Neutrophil (primary cell): ENCODE results near the gene HNRNPH2.

ENCODE experiments used
- H3K27ac ChIP-seq: fragments of 200-600 bp; sonication (generic); 2 replicates; pipeline ENCODE4 v1.5.1; 2016; ENCODE audit warnings: mild to moderate bottlenecking, moderate library complexity
- H3K27me3 ChIP-seq: fragments of 200-600 bp; sonication (generic); 2 replicates; pipeline ENCODE4 v1.6.0; 2016; ENCODE audit warnings: mild to moderate bottlenecking
- H3K36me3 ChIP-seq: fragments of 200-600 bp; sonication (generic); 2 replicates; pipeline ENCODE4 v1.5.1; 2017
- H3K4me1 ChIP-seq, 2 experiments: fragments of 200-600 bp in 1 of 2; sonication (generic) in 1 of 2; 1 replicate in 1 of 2; 2 replicates in 1 of 2; pipeline versions ENCODE4 v1.5.1 to v1.6.1; 2013 to 2016; ENCODE audit warnings: low read depth in 1 of 2, low read length in 1 of 2, mild to moderate bottlenecking in 1 of 2, moderate library complexity in 1 of 2; ENCODE audit not compliant: control insufficient read depth in 1 of 2, insufficient read depth in 1 of 2
- H3K4me3 ChIP-seq, 2 experiments: fragments of 200-600 bp in 1 of 2; sonication (generic) in 1 of 2; 1 replicate in 1 of 2; 2 replicates in 1 of 2; pipeline ENCODE4 v1.5.1; 2013 to 2016; ENCODE audit warnings: low read depth in 1 of 2, low read length in 1 of 2, mild to moderate bottlenecking in 1 of 2, moderate library complexity in 1 of 2
- H3K9me3 ChIP-seq: fragments of 200-600 bp; sonication (generic); 2 replicates; pipeline ENCODE4 v1.5.1; 2016
- TF ChIP-seq, protein P1 (sequence below): fragments of 200-600 bp; sonication (generic); IDR thresholded peaks from 2 replicates; pipeline ENCODE4 v1.5.1; 2016; ENCODE audit warnings: antibody characterized with exemption

The HNRNPH2 gene

DNA sequence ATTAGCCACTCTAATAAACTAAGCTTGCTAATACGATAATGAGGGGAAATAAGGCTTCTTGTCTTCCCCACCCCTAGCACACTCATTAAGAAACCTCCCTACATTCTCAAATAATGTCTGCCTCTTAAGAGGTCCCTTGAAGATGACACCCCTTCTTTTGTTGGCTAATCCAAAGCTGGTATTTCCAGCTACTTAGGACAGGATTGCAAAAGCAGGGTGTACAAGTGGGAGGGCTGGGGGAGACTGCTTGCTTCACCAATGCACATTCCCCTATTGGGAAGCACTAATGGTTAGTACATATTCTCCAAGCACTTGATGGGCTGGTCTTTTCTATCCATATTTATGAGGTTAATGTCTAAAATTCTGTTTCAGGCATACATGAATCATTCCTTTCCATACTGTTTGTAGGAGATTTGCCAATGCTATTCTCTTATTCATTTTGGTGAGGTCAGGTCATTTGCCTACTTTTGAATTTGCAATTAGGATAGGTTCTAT lies 42.7 kb upstream of the HNRNPH2 start:
- H3K36me3 ChIP-seq, result peaks cover 85% of the 10 kb centered on the region
- no peaks in the 10 kb centered on the region for H3K9me3 ChIP-seq
- no peaks in the 10 kb centered on the region for H3K4me1 ChIP-seq
- H3K4me3 ChIP-seq, result no peak overlapping the region
- H3K27me3 ChIP-seq, result no peaks in the 10 kb centered on the region
- TF ChIP-seq, protein P1, sequence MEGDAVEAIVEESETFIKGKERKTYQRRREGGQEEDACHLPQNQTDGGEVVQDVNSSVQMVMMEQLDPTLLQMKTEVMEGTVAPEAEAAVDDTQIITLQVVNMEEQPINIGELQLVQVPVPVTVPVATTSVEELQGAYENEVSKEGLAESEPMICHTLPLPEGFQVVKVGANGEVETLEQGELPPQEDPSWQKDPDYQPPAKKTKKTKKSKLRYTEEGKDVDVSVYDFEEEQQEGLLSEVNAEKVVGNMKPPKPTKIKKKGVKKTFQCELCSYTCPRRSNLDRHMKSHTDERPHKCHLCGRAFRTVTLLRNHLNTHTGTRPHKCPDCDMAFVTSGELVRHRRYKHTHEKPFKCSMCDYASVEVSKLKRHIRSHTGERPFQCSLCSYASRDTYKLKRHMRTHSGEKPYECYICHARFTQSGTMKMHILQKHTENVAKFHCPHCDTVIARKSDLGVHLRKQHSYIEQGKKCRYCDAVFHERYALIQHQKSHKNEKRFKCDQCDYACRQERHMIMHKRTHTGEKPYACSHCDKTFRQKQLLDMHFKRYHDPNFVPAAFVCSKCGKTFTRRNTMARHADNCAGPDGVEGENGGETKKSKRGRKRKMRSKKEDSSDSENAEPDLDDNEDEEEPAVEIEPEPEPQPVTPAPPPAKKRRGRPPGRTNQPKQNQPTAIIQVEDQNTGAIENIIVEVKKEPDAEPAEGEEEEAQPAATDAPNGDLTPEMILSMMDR, result no peak
- H3K27ac ChIP-seq, result no peak overlapping the region

DNA sequence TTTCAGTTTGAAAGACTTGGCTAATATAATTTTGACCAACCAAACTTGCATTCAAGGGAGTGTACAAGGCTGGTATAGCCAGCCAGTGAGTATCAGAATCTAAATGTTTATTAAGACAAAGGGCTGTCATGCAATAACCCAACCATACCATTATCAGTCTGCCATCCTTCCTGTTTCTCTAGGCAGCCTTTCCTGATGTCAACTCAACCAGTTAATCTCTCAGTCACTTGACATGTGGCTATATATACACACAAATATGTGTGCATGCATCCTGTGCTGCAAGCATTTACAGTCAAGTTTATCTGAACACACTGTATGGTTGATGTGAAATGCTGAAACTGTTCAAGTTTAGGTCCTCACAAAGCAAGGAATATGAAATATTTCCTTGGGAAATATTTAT lies 39.2 kb upstream of the HNRNPH2 start:
- no peak overlapping the region for H3K27ac ChIP-seq
- TF ChIP-seq, protein P1, result no peak
- H3K27me3 ChIP-seq, result no peaks in the 10 kb centered on the region
- no peaks in the 10 kb centered on the region for H3K9me3 ChIP-seq
- no peaks in the 10 kb centered on the region for H3K4me1 ChIP-seq
- H3K4me3 ChIP-seq, result no peak overlapping the region
- H3K36me3 ChIP-seq, result peaks cover 81% of the 10 kb centered on the region

DNA sequence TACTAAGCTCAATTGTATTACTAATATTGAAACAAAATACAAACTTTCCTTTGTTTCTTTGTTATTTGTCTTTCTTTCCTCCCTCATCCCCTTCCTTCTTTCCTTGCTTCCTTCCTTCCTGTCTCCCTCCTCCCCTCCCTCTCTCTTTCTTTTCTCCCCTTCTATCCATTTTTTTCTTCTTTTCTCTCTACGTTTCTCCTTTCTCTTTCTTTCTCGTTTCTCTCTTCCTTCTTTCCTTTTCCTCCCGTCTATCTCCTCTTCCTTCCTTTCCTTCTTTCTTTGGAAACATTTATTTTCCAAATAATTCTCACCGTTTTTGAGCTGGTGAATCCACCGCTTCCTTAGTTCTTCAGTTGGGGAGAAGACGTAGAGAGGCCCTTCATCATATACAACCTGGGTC lies 38.3 kb upstream of the HNRNPH2 start:
- Histone ChIP-seq H3K4me1 (no peaks in the 10 kb centered on the region), H3K36me3 (peaks cover 85% of the 10 kb centered on the region), H3K27me3 (no peaks in the 10 kb centered on the region), H3K9me3 (no peaks in the 10 kb centered on the region), H3K4me3 (no peak overlapping the region), H3K27ac (no peak overlapping the region)
- TF ChIP-seq, protein P1, result no peak

DNA sequence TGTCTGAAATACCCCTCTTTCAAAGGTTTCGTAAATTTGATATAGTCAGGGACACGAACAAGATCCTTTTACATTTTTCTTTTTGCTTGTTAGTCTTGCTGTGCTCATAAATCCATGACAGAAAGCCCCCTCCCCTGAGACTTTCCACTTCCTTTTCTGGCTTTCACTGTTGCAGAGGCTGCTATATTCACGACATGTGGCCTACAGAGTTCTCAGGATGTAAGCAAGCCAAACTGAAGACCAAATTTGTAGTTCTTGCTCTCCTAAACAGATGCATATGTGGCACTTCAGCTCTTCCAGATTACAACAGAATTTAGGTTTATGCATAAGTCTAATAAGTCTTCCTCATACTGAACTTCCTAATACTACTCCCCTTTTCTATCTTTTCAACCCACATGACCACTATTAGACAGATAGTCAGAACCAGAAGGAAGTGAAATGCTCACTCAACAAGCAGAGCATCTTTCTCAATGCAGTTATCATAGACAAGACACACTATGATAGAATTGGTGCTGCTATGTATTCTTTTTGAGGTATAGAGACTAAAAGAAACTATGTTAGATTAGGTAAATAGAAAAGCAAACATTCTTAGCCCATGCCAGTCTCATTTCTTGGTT lies 37.0 kb upstream of the HNRNPH2 start:
- TF ChIP-seq, protein P1, result no peak
- no peak overlapping the region for H3K27ac ChIP-seq
- H3K4me3 ChIP-seq, result no peak overlapping the region
- H3K36me3 ChIP-seq, result peaks cover 80% of the 10 kb centered on the region
- H3K9me3 ChIP-seq, result no peaks in the 10 kb centered on the region
- H3K27me3 ChIP-seq, result no peaks in the 10 kb centered on the region
- H3K4me1 ChIP-seq, result no peaks in the 10 kb centered on the region

DNA sequence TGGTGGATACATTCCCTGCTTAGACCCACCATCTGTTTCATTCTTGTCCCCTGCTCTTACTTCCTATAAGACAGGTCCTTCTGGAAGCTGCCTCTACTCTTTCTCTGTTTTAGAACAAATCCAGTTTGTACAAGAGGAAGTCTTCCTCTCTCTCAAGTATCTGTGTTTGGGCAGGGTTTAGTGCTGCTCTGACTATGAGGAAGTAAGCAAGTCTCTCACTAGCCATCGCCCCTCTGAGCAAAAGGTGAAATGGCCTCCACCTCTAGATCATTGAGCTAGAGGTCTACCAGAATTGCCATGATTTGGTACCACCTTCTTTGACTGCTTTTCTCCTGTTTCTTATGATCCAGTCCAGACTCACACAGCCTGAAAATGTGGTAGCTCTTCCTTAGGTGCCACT lies 30.5 kb upstream of the HNRNPH2 start:
- H3K27me3 ChIP-seq, result no peaks in the 10 kb centered on the region
- TF ChIP-seq, protein P1, result no peak
- H3K9me3 ChIP-seq, result no peaks in the 10 kb centered on the region
- no peaks in the 10 kb centered on the region for H3K4me1 ChIP-seq
- peaks cover 25% of the 10 kb centered on the region for H3K36me3 ChIP-seq
- H3K27ac ChIP-seq, result peak overlapping the region; percentile 67
- H3K4me3 ChIP-seq, result no peak overlapping the region
